Muscle layer of colon (tissue), 2 donors: Measurements from ENCODE around the gene OTOP2.

Experiments
- H3K27ac ChIP-seq: one replicate; pipeline ENCODE4 v1.7.0; 2013; ENCODE audit warnings: low read depth, mild to moderate bottlenecking, low read length, moderate library complexity
- H3K27me3 ChIP-seq, 2 donors: one replicate each; pipeline ENCODE4 v1.7.0; 2013; ENCODE audit warnings: low read length in 2 of 2, mild to moderate bottlenecking in 2 of 2; ENCODE audit not compliant: insufficient read depth in 2 of 2, control insufficient read depth in 1 of 2
- H3K36me3 ChIP-seq: one replicate; pipeline ENCODE4 v1.7.0; 2013; ENCODE audit warnings: mild to moderate bottlenecking, low read length; ENCODE audit not compliant: insufficient read depth
- H3K4me1 ChIP-seq: one replicate; pipeline ENCODE4 v1.7.0; 2013; ENCODE audit warnings: mild to moderate bottlenecking, low read length; ENCODE audit not compliant: insufficient read depth
- H3K4me3 ChIP-seq, 2 donors: one replicate each; pipeline ENCODE4 v1.7.0; 2013; ENCODE audit warnings: low read length in 2 of 2, low read depth in 1 of 2, mild to moderate bottlenecking in 1 of 2, moderate library complexity in 1 of 2
- H3K9ac ChIP-seq: one replicate; pipeline ENCODE4 v1.7.0; 2013; ENCODE audit warnings: low read length
- H3K9me3 ChIP-seq: one replicate; pipeline ENCODE4 v1.7.0; 2013; ENCODE audit warnings: mild to moderate bottlenecking, low read length
- donor health status: abdominal sarcoma.
- donor health status: Adenocarcinoma of cecum.

OTOP2 gene

DNA sequence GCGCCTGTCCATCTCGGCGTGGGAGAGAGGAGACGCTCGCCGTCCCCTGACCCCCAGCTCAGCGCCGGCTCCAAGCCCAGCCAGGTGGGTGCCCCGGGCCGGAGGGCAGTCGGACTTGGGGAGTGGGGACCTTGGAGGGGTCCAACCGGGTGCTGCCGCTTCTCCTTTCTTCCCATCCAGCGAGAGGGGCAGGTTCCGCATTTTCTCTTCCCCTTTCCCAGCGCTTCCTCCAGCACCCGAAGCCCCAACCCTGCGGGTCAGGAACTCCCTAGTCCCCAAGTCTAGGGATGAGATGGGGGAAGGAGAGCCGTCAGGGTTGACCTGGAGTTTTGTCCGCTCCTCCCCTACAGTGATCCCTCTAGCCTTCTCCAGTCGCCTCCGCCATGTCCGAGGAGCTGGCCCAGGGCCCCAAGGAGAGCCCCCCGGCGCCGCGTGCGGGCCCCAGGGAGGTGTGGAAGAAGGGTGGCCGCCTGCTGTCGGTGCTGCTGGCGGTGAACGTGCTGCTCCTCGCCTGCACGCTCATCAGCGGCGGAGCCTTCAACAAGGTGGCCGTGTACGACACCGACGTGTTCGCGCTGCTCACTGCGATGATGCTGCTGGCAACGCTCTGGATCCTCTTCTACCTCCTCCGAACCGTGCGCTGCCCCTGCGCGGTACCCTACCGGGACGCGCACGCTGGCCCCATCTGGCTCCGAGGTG is at the start of gene OTOP2:
TSS of gene OTOP2 (plus strand) at position 24 of the 699 bp plus-strand sequence. CDS start at position 384, 360 bp downstream.
- H3K4me3 ChIP-seq: peak within 1 kb of the TSS in 1 of 2 donors; percentile 2

DNA sequence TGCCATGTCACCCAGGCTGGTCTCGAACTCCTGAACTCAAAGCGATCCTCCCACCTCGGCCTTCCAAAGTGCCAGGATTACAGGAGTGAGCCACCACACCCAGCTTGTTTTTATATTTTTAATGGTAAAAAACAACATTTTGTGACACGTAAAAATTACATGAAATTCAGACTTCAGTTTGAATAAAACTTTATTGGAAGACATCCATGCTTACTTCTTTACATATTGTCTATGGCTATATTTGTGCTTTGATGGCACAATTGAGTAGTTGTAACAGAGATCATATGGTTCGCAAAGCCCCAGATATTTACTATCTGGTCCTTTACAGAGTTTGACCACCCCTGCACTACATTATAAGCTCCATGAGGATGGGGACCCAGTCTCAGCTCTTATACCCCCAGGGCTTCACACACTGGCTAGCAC is 49.4 kb upstream of the OTOP2 start:
- no peak overlapping the region for H3K27ac ChIP-seq
- H3K36me3 ChIP-seq: no peaks in the 10 kb centered on the region
- no peak overlapping the region for H3K9ac ChIP-seq
- no peaks in the 10 kb centered on the region for H3K9me3 ChIP-seq
- H3K4me3 ChIP-seq: no peak overlapping the region
- peaks cover 13% of the 10 kb centered on the region for H3K4me1 ChIP-seq
- H3K27me3 ChIP-seq: peaks cover 0 to 11% of the 10 kb centered on the region in 2 donors

More for the DNA sequence above, at the start of gene OTOP2:
- Histone ChIP-seq H3K27ac (no peak within 1 kb of the TSS), H3K27me3 (peaks cover 29 to 67% of the 10 kb centered on the region in 2 donors), H3K36me3 (no peaks in the 10 kb centered on the region), H3K9ac (no peak within 1 kb of the TSS), H3K4me1 (no peaks in the 10 kb centered on the region), H3K9me3 (no peaks in the 10 kb centered on the region)

DNA sequence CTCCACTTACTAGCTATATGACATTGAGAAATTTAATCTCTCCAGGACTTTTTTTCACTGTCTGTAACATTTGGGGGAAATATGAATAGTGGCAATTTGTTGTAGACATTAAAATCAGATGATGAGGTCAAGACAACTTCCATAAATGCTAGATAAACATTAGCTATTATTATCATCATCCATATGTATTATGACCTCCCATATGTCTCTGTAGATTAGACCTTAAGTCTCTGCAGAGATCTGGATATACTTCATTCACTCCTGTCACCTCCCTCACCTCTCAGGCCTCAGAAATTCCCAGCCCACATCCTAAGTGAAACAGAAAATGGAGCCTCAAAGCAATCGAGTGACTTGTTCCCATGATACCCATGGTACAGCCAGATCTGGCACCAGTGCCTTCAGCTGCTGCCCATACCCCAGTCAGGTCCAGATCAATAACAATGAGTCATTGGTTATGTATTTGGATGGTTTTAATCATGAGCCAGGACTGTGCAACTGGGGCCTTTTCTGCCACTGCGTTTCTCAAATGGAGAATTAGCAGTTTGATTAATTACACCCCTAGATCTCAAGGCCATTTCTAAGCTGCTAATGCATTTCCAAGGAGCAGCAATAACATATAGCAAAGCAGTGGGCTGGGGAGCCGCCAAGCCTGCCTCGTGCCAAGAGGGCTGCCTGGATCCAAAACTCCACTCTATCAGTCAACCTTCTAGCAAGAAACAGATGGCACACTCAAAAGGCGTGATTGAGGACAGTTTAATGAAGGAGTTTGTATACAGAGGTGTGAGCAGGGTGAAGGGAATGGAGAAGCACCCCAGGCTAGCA is 48.7 kb upstream of the OTOP2 start:
- H3K27ac ChIP-seq: no peak overlapping the region
- H3K4me1 ChIP-seq: peaks cover 13% of the 10 kb centered on the region
- no peak overlapping the region for H3K4me3 ChIP-seq
- H3K36me3 ChIP-seq: no peaks in the 10 kb centered on the region
- H3K9ac ChIP-seq: no peak overlapping the region
- no peaks in the 10 kb centered on the region for H3K9me3 ChIP-seq
- peaks cover 0 to 11% of the 10 kb centered on the region in 2 donors for H3K27me3 ChIP-seq

DNA sequence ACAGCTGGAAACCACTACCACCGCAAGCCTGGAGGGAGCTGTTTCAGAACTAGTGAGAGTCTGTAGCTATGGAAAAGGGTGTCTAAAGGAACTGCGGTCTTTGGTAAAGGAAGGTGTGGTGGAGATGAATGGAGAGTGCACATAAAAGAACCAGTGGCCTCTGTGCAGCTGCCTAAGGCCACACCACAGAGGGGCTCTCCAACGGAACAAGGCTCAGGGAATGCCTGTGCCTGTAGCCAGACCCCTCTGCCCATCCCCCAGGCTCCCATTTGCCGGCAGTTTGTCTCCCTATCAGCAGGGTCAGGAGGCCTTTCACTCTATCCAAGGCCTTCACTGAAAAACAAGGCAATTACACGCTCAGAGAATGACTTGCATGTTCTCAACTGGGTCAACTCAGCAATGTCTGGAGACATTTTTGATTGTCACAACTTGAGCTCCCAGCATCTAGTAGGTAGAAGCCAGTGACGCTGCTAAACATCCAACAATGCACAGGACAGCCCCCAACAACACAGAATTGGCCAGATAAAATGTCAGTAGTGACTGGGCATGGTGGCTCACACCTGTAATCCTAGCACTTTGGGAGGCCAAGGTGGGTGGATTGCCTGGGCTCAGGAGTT is 48.0 kb upstream of the OTOP2 start:
- H3K4me1 ChIP-seq: peaks cover 13% of the 10 kb centered on the region
- no peak overlapping the region for H3K4me3 ChIP-seq
- H3K9ac ChIP-seq: no peak overlapping the region

DNA sequence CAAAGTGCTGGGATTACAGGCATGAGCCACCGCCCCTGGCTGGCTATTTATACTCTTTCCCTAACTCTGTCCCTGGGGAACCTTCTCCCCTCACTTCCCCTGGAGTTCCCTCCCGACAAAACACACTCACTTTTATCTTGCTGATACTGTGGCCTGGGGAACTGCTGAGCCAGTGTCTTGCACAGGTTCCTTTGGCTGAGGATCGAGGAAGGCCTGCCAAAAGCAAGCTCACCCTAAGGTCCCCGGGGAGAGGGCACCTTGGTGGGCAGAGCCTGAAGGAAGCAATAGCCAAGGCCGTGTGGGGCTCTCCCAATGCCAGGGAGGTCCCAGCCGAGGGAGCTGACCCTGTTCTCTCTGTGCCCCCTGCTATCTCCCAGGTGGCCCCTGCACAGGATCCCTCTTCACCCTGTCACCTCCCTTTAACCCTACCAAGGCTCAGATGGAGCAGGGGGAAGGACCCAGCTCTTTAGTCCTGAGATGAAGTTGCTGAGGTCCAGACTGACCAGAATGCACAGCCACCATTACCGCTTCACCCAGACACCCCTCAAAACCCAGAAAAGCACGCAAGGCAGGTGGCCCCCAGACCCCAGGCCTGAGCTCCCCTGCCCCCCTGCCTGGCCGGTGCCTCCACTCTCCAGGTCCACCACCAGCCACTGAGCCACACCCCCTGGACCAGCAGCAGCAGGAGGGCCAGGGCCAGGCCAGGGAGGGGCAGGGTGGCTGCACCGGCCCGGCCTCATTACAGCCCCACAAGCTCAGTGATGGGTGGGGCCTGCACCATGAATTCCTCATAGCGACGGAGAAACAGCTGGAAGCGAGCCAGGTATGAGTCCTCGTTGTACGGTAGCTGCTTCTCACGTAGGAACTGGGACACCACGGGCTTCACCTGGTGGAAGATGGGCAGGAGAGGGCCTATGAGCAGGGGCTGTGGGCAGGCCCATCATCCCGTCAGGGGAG is 46.2 kb upstream of the OTOP2 start:
- H3K27me3 ChIP-seq: peaks cover 0 to 23% of the 10 kb centered on the region in 2 donors
- H3K36me3 ChIP-seq: no peaks in the 10 kb centered on the region
- no peak overlapping the region for H3K9ac ChIP-seq
- H3K27ac ChIP-seq: no peak overlapping the region
- H3K4me1 ChIP-seq: peaks cover 7% of the 10 kb centered on the region
- H3K9me3 ChIP-seq: no peaks in the 10 kb centered on the region
- H3K4me3 ChIP-seq: no peak overlapping the region

More for the DNA sequence above, 48.0 kb upstream of the OTOP2 start:
- no peak overlapping the region for H3K27ac ChIP-seq
- H3K36me3 ChIP-seq: no peaks in the 10 kb centered on the region
- H3K9me3 ChIP-seq: no peaks in the 10 kb centered on the region
- H3K27me3 ChIP-seq: peaks cover 0 to 14% of the 10 kb centered on the region in 2 donors

DNA sequence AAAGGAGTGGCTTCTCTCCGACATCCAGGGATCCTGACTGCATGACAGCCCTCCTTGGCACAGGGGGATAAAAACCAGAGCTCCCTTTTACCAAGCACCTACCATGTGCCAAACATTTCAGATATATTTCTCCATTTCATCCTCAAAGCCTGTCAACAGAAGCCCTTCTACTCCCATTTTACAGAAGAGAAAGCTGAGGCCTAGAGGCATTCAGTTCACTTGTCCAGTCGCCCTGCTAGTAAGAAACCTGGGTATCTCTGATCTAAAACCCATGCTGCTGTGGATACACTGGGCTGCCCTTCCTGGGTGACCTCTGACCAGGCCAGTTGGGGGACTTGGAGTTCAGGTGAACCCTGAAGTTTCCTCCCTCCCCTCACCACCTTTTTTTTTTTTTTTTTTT is 45.4 kb upstream of the OTOP2 start:
- no peaks in the 10 kb centered on the region for H3K9me3 ChIP-seq
- no peaks in the 10 kb centered on the region for H3K36me3 ChIP-seq
- H3K27ac ChIP-seq: no peak overlapping the region
- no peak overlapping the region for H3K9ac ChIP-seq
- peaks cover 5% of the 10 kb centered on the region for H3K4me1 ChIP-seq
- peaks cover 0 to 26% of the 10 kb centered on the region in 2 donors for H3K27me3 ChIP-seq
- no peak overlapping the region for H3K4me3 ChIP-seq

DNA sequence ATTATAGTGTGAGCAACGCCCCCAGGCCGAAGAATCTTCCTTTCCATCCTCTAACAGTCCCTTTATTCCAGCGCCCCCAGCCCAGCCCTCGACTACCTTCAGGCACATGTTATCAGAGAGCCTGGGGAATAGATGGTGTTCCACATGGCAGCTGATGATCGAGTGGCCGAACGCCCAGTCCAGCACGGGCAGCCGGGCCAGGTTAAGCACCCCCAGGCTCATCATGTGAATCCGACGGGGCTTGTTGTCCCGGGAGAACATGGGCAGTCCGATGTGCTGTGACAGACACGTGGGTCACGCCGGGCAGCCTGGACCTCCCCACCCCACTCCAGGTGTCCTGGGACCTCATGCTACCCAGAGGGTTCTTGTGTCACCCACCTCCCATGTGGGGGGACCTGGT is 44.8 kb upstream of the OTOP2 start:
- Histone ChIP-seq H3K4me3 (no peak overlapping the region), H3K27ac (no peak overlapping the region), H3K4me1 (no peaks in the 10 kb centered on the region), H3K9ac (no peak overlapping the region), H3K9me3 (no peaks in the 10 kb centered on the region), H3K36me3 (no peaks in the 10 kb centered on the region), H3K27me3 (peaks cover 0 to 26% of the 10 kb centered on the region in 2 donors)

DNA sequence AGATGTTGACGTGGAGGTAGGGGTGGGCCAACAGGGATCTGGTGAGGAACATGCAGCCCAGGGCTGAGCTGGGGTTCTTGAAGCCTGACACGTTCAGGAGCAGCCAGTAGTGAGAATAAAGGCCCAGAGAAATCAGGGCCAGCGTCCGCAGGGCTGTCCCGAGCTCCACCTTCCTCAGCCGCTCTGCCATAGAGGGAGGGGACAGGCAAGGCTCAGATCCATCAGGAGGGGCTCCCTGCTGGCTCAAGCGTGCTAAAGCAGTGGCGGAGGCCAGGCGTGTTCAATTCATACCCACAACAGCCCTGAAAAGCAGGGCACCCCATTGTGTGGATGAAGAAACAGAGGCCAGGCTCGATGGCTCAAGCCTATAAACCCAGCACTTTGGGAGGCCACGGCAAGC is 43.0 kb upstream of the OTOP2 start:
- no peak overlapping the region for H3K9ac ChIP-seq
- no peak overlapping the region for H3K27ac ChIP-seq
- no peaks in the 10 kb centered on the region for H3K36me3 ChIP-seq
- H3K9me3 ChIP-seq: no peaks in the 10 kb centered on the region
- H3K4me1 ChIP-seq: no peaks in the 10 kb centered on the region
- H3K4me3 ChIP-seq: no peak overlapping the region
- H3K27me3 ChIP-seq: peaks cover 0 to 26% of the 10 kb centered on the region in 2 donors

DNA sequence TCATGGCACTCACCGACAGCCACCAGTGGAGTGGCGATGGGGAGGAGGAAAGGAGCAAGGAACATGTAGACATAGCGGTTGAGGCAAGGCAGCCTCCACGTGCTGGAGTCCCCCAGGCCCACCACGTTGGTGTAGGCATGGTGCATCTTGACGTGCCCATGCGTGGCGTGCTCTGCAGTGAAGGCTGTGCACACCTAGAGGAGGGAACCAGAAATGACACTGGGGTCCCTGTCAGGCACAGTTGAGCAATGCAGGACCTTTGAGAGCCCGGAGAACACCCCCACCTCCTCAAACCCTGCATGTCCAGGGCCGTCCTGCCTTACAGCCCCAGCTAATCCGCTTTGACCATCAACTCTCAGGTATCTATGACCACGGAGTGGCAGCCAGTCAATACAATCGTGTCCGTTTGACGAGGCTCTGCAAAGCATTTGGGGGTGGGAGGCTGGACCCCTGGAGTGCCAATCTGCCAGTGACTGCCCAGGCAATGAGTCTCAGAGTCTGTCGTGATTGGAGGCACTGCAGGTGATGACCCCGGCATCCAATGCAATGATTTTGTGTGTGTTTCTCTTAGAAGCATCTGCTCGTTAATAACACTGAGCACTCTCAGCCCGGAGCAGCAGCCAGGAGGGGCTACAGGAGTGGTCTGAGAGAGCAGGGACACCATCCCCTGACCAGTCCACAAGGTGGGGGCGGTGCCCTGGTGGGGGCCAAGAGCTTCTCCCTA is 41.4 kb upstream of the OTOP2 start:
- H3K9ac ChIP-seq: no peak overlapping the region
- peaks cover 0 to 26% of the 10 kb centered on the region in 2 donors for H3K27me3 ChIP-seq
- H3K4me3 ChIP-seq: no peak overlapping the region
- no peak overlapping the region for H3K27ac ChIP-seq
- no peaks in the 10 kb centered on the region for H3K36me3 ChIP-seq
- H3K4me1 ChIP-seq: no peaks in the 10 kb centered on the region
- H3K9me3 ChIP-seq: no peaks in the 10 kb centered on the region

GRCh38 chr17:74883241-74883745 is 40.8 kb upstream of the OTOP2 start:
- no peak overlapping the region for H3K9ac ChIP-seq
- no peaks in the 10 kb centered on the region for H3K9me3 ChIP-seq
- H3K27me3 ChIP-seq: peaks cover 0 to 21% of the 10 kb centered on the region in 2 donors
- H3K4me3 ChIP-seq: no peak overlapping the region
- no peaks in the 10 kb centered on the region for H3K4me1 ChIP-seq
- H3K27ac ChIP-seq: no peak overlapping the region
- no peaks in the 10 kb centered on the region for H3K36me3 ChIP-seq
